Measurements from ENCODE around the gene CACHD1. TPM values are rescaled to one million over a fixed set of nuclear protein-coding genes. Genes with fewer than 3 reads are reported as not detected.

CACHD1 gene
- total RNA-seq, 4 donors from 2014 or later = 6.9 to 14.7 (median 11.6) TPM

- Histone ChIP-seq H3K4me3 (no peak overlapping the region), H3K4me1 (no peaks in the 10 kb centered on the region), H3K36me3 (no peaks in the 10 kb centered on the region), H3K27ac (no peak overlapping the region), H3K9me3 (no peaks in the 10 kb centered on the region), H3K27me3 (no peaks in the 10 kb centered on the region)
- 29% methylated on average over 2 of the region's 2 CpGs for WGBS
- TF ChIP-seq CTCF (IDR thresholded peaks at IDR 0.05) (no peak), POLR2A (IDR thresholded peaks at IDR 0.05) (no peak), EP300 (IDR thresholded peaks at IDR 0.05) (no peak), POLR2AphosphoS5 (IDR thresholded peaks at IDR 0.05) (no peak)
- DNase-seq (ENCODE audit: low spot score in 2 of 2) = no peak
Observed at GRCh38 chr1:64426681-64427080, 43.2 kb upstream of the CACHD1 start.

- no peak overlapping the region for H3K27ac ChIP-seq
- DNase-seq (ENCODE audit: low spot score in 2 of 2) = no peak
- WGBS = 59% methylated on average over 3 of the region's 3 CpGs
- TF ChIP-seq CTCF (IDR thresholded peaks at IDR 0.05) (no peak), EP300 (IDR thresholded peaks at IDR 0.05) (no peak), POLR2A (IDR thresholded peaks at IDR 0.05) (no peak), POLR2AphosphoS5 (IDR thresholded peaks at IDR 0.05) (no peak)
- H3K9me3 ChIP-seq = no peaks in the 10 kb centered on the region
- H3K4me3 ChIP-seq = no peak overlapping the region
- no peaks in the 10 kb centered on the region for H3K4me1 ChIP-seq
- no peaks in the 10 kb centered on the region for H3K36me3 ChIP-seq
- no peaks in the 10 kb centered on the region for H3K27me3 ChIP-seq
Observed at GRCh38 chr1:64427879-64428278, 42.0 kb upstream of the CACHD1 start.

- H3K4me1 ChIP-seq = no peaks in the 10 kb centered on the region
- TF ChIP-seq EP300 (IDR thresholded peaks at IDR 0.05) (no peak), CTCF (IDR thresholded peaks at IDR 0.05) (no peak), POLR2A (IDR thresholded peaks at IDR 0.05) (no peak), POLR2AphosphoS5 (IDR thresholded peaks at IDR 0.05) (no peak)
- no peak for DNase-seq (ENCODE audit: low spot score in 2 of 2)
- no peaks in the 10 kb centered on the region for H3K27me3 ChIP-seq
- no peaks in the 10 kb centered on the region for H3K36me3 ChIP-seq
- no peak overlapping the region for H3K4me3 ChIP-seq
- H3K9me3 ChIP-seq = no peaks in the 10 kb centered on the region
- WGBS = 79% methylated on average over 5 of the region's 5 CpGs
- no peak overlapping the region for H3K27ac ChIP-seq
Observed at GRCh38 chr1:64433308-64433707, 36.6 kb upstream of the CACHD1 start.

- TF ChIP-seq POLR2A (IDR thresholded peaks at IDR 0.05) (no peak), POLR2AphosphoS5 (IDR thresholded peaks at IDR 0.05) (no peak), CTCF (IDR thresholded peaks at IDR 0.05) (no peak), EP300 (IDR thresholded peaks at IDR 0.05) (no peak)
- H3K36me3 ChIP-seq = no peaks in the 10 kb centered on the region
- no peaks in the 10 kb centered on the region for H3K27me3 ChIP-seq
- DNase-seq (ENCODE audit: low spot score in 2 of 2) = no peak
- H3K27ac ChIP-seq = no peak overlapping the region
- no peaks in the 10 kb centered on the region for H3K4me1 ChIP-seq
- 48% methylated on average over 3 of the region's 3 CpGs for WGBS
- H3K9me3 ChIP-seq = no peaks in the 10 kb centered on the region
- no peak overlapping the region for H3K4me3 ChIP-seq
Observed at GRCh38 chr1:64433747-64434146, 36.2 kb upstream of the CACHD1 start.

- no peak for DNase-seq (ENCODE audit: low spot score in 2 of 2)
- Histone ChIP-seq H3K4me3 (no peak overlapping the region), H3K36me3 (no peaks in the 10 kb centered on the region), H3K27me3 (no peaks in the 10 kb centered on the region), H3K4me1 (no peaks in the 10 kb centered on the region), H3K9me3 (no peaks in the 10 kb centered on the region), H3K27ac (no peak overlapping the region)
- WGBS = 89% methylated on average over 6 of the region's 6 CpGs
- TF ChIP-seq EP300 (IDR thresholded peaks at IDR 0.05) (no peak), POLR2A (IDR thresholded peaks at IDR 0.05) (no peak), CTCF (IDR thresholded peaks at IDR 0.05) (no peak), POLR2AphosphoS5 (IDR thresholded peaks at IDR 0.05) (no peak)
Observed at GRCh38 chr1:64435000-64435399, 34.9 kb upstream of the CACHD1 start.
